ENCODE measurements around the gene TEX11.

TEX11 gene

GRCh38 chrX:70494441-70494840, 414.1 kb downstream of the TEX11 start:
- no peak for DNase-seq (ENCODE audit: low read depth)

GRCh38 chrX:70488856-70489255, 419.7 kb downstream of the TEX11 start:
- no peak for DNase-seq (ENCODE audit: low read depth)

GRCh38 chrX:70485466-70485865, 423.0 kb downstream of the TEX11 start:
- DNase-seq (ENCODE audit: low read depth), result no peak

GRCh38 chrX:70482300-70482699, 426.2 kb downstream of the TEX11 start:
- no peak for DNase-seq (ENCODE audit: low read depth)

- no peak for DNase-seq (ENCODE audit: low read depth)
Measured at GRCh38 chrX:70481471-70482270, 426.8 kb downstream of the TEX11 start.

GRCh38 chrX:70480660-70481018, 427.9 kb downstream of the TEX11 start:
- DNase-seq (ENCODE audit: low read depth), result no peak

GRCh38 chrX:70479922-70480659, 428.4 kb downstream of the TEX11 start:
- no peak for DNase-seq (ENCODE audit: low read depth)

GRCh38 chrX:70479247-70479921, 429.1 kb downstream of the TEX11 start:
- no peak for DNase-seq (ENCODE audit: low read depth)
